Superior temporal gyrus (tissue), 1 donor: ENCODE data around the gene LSP1.

Experiments
- DNase-seq: peaks from one replicate; pipeline ENCODE4 v3.0.0-alpha.2; 2016; ENCODE audit errors: extremely low spot score

Gene LSP1

DNA sequence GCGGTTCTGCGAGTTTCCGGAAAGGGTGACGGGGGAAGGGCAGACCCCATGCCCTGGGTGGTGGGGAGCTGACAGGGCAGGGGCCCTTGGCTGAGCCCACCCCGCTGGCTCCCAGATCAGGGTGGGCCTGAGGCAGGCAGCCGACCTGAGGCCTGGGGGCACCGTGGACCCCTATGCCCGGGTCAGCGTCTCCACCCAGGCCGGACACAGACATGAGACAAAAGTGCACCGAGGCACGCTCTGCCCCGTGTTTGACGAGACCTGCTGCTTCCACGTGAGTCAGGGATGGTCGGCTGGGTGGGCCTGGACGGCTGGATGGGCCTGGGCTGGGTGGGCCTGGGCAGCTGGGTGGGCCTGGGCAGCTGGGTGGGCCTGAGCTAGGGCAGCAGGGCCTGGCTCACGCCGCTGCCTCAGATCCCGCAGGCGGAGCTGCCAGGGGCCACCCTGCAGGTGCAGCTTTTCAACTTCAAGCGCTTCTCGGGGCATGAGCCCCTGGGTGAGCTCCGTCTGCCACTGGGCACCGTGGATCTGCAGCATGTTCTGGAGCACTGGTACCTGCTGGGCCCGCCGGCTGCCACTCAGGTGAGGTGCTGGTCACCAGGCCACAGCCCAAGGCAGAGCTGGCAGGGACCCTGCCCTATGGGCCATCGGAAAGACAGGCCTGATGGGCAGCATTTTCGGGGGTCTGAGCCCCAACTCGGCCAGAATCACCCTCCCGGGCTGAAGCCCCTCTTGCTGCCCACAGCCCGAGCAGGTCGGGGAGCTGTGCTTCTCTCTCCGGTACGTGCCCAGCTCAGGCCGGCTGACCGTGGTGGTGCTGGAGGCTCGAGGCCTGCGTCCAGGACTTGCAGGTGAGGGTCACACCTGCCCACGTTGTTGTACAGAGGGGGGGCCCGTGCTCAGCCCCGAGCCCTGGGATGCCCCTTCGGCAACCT is 16.6 kb upstream of the LSP1 start:
- no peak for DNase-seq

DNA sequence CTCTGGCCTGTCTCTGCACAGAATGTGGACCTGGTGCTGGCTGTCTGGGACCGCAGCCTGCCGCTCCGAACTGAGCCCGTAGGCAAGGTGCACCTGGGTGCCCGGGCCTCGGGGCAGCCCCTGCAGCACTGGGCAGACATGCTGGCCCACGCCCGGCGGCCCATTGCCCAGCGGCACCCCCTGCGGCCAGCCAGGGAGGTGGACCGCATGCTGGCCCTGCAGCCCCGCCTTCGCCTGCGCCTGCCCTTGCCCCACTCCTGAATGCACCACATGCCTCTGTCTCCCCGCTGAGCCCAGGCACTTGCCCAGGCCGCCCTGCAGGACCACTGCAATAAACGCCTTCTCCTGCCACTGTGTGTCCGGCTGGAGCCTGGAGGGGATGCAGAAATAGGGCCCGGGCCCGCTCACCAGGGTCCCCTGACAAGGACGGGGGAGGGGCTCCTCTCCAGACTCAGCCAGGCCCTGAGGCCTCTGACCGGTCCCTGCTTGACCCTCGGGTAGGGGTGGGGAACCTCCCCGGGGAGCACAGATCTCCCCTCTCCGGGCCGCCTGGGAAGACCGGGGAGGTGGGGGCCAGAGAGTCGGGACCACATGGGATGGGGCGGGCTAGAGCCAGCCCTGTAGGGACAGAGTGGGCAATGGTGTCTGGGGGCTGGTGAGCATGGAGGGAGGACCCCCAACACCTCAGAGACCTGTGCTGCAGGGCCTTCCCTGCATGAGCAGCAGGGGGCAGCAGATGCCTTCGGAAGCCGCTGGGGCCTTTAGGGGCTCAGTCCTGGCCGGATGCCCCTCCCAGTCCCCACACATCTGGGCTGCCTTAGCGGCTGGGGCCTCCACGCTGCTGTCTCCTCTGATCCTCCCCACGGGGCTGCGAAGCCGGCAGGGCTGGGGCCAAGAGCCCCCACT is 15.5 kb upstream of the LSP1 start:
- peak; percentile 40 for DNase-seq

DNA sequence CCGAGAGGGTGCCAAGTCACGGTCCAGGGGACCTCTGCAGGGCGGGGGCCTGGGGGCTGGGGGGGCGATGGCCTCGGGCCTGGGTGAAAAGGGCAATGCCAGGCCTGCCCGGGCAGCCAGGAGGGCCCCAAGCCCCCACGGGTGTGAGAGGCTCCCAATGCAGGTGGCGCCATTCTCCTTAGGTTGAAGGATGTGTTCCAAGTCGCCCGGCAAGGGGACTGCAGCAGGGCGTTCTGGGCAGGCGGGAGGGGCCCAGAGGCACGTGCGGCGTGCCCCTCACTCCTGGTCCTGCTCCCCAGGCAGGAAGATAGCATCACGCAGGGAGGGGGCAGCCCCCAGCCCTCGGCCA is 14.8 kb upstream of the LSP1 start:
- DNase-seq: no peak

DNA sequence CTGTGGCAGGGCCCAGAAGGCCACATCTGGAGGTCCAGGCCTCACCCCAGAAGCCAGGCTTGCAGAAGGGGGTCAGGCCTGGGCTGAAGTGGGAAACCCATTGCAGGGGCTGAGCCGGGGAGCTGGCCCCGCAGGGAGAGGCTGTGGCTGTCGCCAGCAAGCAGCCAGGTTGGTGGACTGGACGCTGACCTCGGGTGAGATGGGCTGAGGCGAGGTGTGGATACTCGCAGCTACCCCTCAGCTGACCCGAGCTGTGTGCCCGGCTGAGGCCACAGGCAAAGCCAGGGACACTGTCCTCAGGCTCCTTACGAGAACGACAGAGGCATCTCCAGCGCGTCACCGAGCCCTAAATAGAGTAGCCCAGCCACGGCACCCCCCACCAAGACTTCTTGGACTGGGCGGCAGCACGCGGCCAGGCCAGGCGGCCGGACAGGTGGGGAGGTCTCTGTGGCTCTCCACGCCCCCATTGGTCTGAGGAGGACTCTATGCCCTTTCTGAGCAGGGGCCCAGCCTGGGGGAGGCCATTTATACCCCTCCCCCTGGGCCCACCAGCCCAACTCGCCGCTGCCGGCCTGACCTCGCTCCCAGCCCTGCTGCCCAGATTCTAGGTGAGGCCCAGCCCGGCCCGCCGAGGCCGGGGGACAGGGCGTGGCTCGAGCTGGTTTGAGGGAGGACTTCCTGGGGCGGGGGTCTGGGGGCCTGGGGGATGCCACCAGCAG is 14.3 kb upstream of the LSP1 start, which contains the start of gene TNNI2:
Gene TNNI2, plus strand, starts transcription at position 556 of the 719 bp plus-strand sequence. CDS start 716 bp downstream, outside the sequence.
- DNase-seq: no peak

DNA sequence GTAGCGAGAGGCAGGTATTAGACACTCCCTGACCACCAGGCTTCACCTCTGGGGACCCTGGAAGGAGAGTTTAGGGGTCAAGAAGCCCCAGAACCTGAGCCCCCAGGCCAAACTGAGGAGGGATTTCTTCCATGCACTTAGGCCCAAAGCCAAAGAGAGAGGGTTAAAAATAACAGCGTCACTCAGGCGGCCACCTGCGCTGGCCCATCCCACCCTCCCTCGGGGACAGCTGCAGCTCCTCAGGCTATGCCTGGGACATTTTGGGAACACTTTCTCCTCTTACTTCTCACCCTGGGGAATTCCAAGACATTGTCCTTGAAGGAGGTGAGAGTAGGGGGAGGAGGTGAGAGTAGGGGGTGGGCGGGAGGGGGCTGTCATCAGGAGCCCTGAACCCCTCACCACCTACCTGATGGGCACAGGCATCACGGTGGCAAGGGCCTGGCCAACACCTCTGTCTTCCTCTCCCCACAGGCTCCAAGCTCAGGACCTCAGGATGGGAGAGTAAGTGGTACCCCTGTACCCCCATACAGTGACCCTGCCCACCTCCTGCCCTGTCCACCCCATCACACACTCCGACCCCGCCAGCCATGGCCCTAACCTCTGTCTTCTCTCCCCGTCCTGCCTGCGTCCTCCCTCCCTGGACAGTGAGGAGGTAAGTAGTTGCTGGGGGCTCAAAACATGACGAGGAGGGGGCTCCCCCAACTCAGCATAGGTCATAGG is 13.5 kb upstream of the LSP1 start:
- no peak for DNase-seq

DNA sequence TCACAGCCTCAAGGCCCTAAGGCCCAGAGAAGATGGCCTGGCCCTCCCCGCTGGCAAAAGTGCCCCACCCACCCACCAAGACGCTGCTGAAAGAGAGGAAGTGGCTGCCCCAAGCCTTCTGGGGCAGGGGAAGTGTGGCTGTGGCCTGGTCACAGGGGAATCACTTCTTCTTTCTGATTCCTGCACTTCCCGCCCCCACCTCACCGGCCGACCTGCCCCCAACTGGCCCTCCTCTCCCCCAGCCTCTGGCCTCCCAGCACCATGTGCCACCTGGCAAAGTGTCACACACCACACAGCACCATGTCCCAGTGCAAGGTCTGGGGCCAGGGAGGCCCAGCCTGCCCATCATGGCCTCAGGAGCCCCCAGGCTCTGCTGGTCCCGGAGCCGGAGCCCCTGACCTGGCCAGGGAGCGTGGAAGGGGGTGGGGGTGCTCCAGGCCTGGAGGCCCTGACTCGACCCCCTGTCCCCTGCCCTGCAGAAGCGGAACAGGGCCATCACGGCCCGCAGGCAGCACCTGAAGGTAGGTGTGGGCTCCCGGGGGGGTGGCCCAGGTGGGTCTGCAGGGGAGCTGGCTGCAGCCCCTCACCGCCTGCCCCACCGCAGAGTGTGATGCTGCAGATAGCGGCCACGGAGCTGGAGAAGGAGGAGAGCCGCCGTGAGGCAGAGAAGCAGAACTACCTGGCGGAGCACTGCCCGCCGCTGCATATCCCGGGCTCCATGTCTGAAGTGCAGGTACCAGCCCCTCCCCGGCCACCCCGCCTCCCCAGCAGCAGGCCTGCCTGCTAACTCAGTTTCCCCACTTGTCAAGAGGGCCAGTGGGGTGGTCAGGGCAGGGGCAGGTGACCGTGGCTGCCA is 12.7 kb upstream of the LSP1 start:
- no peak for DNase-seq

DNA sequence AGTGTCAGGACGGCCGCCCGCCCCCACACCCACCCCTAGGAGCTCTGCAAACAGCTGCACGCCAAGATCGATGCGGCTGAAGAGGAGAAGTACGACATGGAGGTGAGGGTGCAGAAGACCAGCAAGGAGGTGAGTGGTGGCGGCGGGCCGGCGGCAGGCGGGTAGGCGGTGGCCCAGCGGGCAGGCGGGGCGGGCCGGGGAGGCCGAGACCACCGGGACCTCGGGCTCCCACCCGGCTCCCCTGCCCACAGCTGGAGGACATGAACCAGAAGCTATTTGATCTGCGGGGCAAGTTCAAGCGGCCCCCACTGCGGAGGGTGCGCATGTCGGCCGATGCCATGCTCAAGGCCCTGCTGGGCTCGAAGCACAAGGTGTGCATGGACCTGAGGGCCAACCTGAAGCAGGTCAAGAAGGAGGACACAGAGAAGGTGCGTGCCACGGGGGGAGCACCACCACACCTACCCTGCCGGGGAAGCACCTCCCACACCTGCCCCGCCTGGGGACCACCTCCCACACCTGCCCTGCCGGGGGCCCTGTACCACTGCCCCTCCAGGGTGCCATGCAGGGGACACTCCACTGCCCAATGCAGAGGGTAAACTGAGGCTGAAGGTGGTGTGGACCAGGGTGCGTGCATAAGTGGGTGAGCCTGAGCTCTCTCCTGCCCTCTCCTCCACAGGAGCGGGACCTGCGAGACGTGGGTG is 12.0 kb upstream of the LSP1 start:
- DNase-seq: no peak

DNA sequence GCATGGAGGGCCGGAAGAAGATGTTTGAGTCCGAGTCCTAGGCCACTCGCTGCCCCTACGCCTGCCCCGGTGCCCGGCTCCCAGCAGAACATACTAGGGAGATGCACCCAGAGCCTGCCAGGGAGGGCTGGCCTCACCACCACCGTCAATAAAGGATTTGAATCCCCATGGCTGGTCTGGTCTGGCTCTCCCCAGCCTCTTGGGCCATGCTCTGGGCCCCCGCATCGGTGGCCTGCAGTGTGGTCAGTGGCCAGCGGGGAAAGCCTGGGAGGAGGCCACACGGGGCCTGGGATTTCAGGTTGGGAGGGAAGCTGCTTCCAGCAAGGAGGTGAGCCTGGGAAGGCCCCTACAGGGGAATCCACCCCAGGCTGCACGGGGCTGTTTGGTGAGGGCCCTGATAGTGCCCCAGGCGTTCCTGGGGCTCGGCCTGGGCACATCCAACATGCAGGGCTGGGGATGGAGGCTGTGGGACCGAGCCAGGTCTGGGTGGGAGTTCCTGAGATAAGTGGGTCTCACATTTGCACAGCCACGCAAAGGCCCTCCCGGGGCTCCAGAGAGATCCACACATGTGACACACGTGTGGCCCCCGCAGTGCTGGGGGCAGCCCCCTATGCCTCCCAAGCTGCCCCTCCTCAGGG is 11.3 kb upstream of the LSP1 start:
- no peak for DNase-seq

DNA sequence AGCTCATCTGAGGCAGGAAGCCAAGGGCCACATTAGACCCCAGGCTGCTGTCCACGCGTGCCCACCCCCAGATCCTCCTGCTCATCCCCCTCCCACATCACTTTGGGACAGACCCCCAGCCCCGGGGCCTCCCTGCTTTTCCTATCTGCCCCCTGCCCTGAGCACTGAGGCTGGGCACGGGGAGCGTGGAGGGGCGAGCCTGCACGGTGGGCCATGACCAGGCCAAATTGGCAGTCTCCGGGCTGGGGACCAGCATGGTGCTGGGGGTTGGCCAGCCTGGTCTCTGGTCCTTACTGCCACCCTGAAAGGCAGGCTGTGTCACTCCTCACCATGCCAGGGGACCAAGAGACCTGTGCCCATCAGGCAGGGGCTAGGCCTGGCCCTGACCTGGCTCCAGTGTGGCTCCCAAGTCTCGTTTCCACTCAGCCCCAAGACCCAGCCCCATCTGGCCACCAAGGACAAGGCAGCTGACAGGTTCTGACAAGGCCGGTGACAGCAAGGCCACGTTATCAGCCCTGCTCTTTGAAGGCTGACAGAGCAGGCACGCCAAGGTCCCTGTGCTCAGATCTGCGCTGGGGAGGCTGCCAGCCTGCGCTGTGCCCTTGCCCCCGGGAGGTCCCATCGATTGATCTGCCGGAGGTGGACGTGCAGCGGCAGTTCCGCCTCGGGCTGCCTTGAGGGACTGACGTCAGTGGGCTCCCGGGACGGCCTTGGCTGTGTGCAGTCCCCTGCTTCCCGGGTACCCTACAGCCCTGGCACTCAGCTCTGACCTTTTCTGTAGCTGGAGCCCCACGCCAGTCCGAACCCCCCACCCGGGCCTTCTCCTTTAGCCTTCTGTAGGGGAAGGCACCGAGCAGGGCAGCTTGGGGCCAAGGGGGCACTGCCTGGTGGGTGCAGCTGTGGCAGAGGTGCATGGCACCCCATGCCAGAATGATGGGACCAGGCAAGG is 10.5 kb upstream of the LSP1 start:
- DNase-seq: no peak

DNA sequence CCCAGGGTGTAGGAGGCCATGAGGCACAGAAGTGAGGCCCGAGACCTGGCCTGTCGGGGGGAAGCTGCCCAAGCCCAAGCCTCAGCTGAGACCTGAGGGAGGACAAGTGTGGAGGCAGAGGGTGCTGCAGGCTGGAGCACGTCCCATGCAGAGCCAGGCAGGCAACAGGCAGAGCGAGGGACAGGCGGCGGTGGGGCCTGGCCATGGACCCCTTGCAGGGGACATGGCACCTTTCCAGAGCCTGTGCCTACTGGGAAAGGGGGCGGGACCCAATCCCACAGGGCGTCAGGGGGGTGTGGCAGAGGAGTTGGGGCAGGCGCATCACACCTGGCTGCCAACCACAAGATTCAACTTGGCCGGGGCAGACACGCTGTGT is 9.8 kb upstream of the LSP1 start:
- DNase-seq: no peak

DNA sequence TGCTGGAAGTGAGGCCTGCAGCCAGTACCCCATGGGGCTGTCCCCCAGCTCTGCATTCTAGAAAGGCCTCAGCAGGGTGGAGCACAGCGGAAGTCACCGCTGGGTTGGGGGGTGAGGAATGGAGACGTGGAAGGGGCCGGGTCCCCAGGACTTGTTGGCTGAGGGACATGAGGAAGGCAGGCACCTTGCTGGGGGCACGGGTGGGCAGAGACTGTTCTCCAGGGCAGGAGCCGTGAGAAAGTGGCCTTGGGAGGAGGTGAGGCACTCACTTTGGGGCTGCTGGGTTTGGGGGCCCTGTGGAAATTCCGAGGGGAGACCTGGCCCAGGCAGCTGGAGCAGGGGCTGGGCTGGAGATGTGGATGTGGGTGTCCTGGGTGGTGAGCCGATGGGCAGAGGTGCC is 9.1 kb upstream of the LSP1 start:
- no peak for DNase-seq

DNA sequence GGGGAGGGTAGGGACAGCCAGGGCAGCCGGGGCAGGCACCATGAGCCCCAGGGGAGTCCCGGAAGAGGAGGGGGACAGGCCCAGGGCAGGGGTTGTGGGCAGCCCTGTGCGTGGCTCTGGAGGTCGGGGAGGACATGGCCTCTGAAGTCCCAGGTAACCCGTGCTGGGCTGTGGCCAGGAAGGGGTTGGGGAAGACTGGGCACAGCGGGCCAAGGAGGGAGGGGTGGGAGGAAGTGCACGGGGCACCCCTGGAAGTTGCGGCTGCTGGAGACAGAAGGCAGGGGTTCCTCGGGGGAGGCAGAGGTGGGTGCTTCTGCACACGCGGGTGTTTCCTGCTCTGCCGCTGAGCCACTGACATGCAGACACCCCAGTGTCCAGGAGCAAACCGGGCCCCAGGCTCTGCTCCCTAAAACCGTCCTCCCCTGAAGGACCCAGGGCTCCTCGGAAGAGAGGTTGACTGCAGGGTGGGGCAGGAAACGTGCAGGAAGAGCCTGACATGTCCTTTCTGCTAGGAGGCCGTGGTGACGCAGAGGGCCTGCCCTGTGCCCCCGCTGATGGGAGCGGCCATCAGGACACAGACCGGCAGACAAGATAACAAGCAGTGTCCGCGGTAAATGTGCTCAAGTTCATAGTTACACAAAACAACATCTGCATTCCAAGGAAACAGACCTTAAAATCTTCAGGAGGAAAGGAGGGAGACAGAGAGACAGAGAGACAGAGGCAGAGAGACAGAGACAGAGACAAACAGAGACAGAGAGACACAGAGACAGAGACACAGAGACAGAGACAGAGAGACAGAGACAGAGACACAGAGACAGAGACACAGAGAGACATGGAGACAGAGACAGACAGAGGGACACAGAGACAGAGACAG is 8.4 kb upstream of the LSP1 start:
- no peak for DNase-seq

DNA sequence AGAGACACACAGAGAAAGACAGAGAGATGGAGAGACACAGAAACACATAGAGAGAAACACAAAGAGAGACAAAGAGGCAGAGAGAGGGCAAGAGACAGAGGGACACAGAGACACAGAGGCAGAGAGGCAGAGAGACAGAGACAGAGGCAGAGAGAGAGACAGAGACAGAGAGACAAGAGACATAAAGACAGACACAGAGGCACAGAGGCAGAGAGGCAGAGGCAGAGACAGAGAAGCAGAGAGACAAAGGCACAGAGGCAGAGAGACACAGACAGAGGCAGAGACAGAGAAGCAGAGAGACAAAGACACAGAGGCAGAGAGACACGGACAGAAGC is 7.8 kb upstream of the LSP1 start:
- DNase-seq: no peak

DNA sequence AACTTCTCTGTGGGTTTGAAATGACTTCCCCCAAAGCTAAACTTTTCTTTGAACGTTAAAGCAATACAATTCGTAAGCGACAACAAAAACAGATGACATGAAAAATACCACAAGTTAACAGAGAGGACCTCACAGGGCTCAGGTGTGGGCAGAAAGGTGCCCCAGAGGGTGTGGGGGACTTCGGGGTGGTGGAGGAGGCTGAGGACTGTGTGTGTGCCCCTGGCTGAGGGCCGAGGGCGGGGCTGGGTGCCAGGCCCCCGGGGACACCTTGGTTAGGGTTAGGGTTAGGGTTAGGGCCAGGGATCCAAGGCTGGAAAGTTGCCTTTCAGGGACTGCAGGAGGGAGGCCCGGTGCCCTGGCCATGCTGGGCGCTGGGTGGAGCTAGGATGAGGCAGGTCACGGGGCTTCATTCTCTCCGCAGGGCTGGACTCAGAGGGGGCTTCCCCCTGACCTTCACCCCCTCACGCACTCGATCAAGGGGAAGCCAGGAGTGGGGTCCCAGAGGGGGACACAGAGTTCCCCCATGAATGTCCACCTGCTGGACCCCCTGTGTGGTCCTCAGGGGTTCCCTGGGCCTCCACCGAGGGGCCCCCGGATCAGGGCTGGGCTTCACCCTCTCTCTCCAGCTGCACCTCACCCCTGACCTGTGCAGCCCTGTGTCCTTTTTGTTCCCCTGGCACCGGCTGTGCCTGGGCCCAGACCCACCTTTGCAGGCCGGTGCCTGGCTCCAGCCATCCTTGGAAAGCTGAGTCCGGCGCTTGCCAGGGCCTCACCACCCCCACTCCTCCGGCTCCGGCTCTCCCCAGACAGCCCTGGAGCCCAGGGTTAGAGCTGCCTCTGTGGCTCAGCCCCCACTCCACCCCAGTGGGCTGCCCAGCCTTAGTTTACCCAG is 7.1 kb upstream of the LSP1 start:
- DNase-seq: no peak

DNA sequence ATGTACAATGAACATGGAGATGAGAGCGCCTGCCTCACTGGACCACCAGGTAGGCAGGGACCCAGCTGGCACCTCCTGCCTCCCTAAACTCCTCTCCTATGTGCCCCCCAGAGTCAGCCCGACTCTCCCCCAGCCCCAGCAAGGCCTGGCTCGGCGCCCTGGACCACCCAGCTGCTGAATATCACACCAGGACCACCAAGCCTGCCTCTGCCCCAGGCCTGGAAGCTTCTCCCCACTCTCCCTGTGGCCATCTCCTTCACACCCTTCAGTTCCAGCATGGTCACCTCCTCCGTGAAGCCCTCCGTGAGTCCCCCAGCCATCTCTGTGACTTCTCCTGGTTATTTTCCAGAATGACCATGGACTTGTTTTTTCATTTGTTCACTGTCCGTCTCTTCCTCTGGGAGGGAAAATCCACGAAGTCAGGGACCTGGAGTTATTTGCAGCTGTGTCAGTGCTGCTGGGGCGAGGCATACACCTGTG is 6.4 kb upstream of the LSP1 start:
- no peak for DNase-seq
